ENCODE results near the gene BEST2.

- no peak for TF ChIP-seq POLR2A (IDR thresholded peaks at IDR 0.05; ENCODE audit: low read length)
- no peak for TF ChIP-seq GATA1 (IDR thresholded peaks at IDR 0.05; ENCODE audit: low read depth, low read length)
Measured at GRCh38 chr19:12752056-12752781, 628 bp downstream of the BEST2 start.

All from erythroblast (primary cell).